Activated CD8-positive, alpha-beta memory T cell treated with anti-CD3 and anti-CD28 coated beads for 36 hours (primary cell): ENCODE measurements around the gene SLC6A12. TPM values are rescaled to one million over a fixed set of nuclear protein-coding genes. Genes with fewer than 3 reads are reported as not detected.
"Not testable (repeated sequence)": the region's sequence is repeated elsewhere in the genome, so short reads cannot be mapped to it uniquely, and the experiment has no call there.

ENCODE experiments used
- CTCF ChIA-PET: fragments of 350-600 bp; sonication (Branson Sonifier 250); formaldehyde crosslinking; loops from one replicate; lab custom pipeline; 2021; ENCODE audit warnings: antibody characterized with exemption; lab: Charles Lee
- POLR2A ChIA-PET: fragments of 350-600 bp; sonication (Branson Sonifier 250); formaldehyde crosslinking; loops from one replicate; lab custom pipeline; 2021; ENCODE audit warnings: antibody characterized with exemption; lab: Charles Lee
- total RNA-seq, 2 experiments: library from RNA; stranded (reverse); gene quantifications; one replicate each; pipeline ENCODE4 v1.2.3, GENCODE V29; 2021

SLC6A12 gene
- total RNA-seq, 2 experiments from 2014 or later: 0.32 to 0.44 TPM

- CTCF ChIA-PET: interaction anchor here (2.1 kb wide), 1 partner anchor 32 kb away, joined by 5 read pairs; no protein-coding TSS in a partner anchor
- POLR2A ChIA-PET: not testable (repeated sequence)
Observed at GRCh38 chr12:187986-188909, 25.7 kb downstream of the SLC6A12 start.

DNA sequence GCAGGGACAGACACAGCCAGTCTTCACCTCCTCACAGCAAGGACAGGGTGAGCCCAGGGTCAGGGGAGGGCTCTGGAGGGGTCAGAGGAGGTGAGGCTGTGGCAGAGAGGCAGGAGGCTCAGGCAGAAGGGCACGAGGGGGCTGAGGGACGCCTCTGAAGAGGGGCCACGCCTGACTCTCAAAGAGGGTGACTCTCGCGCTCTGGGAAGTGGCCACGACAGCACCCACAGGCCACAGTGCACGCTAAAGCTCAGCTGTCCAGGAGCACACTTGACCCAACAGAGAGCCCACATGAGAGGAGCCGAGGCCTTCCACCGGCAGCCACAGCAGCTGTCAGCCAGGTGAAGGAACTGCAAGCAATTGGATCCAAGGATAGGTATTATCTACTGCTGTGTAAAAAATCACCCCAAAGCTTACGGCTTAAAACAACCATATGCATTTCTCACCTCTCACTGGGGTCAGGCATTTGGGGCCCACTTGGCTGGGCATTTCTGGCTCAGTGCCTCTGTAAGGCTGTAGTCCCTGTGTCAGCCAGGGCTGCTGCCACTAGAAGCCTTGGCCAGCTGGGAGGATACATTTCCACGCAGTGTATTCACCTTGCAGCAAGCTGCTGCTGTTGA, 27.8 kb downstream of the SLC6A12 start:
- POLR2A ChIA-PET: no interaction called here
- CTCF ChIA-PET: no interaction called here

GRCh38 chr12:185576-185955, 28.4 kb downstream of the SLC6A12 start:
- POLR2A ChIA-PET: no interaction called here
- CTCF ChIA-PET: no interaction called here

GRCh38 chr12:184811-185575, 29.0 kb downstream of the SLC6A12 start:
- CTCF ChIA-PET: no interaction called here

GRCh38 chr12:182381-182892, 31.5 kb downstream of the SLC6A12 start:
- ChIA-PET CTCF (no interaction called here), POLR2A (no interaction called here)

More at GRCh38 chr12:184811-185575, 29.0 kb downstream of the SLC6A12 start:
- POLR2A ChIA-PET: no interaction called here

- ChIA-PET POLR2A (no interaction called here), CTCF (no interaction called here)
Observed at GRCh38 chr12:181921-182320, 32.0 kb downstream of the SLC6A12 start.

DNA sequence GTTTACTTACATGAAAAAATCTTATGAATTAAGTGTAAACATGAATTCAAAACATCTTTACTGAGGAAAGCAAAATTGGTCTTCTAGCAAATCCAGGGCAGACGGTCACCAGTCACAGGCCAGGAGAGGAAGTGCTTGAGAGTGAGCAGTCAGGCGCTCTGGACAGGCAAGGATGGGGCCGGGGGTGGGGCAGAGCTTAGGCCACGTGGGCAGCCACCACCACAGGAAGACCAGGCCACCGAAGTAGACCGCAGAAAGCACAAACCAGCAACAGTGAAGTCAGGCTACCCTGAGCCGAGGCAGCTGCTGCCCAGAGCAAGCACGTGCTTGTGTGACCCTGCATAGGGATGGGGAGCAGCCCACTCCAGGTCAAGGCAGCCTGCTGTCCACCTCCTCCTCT, 33.5 kb downstream of the SLC6A12 start:
- POLR2A ChIA-PET: no interaction called here
- CTCF ChIA-PET: no interaction called here

DNA sequence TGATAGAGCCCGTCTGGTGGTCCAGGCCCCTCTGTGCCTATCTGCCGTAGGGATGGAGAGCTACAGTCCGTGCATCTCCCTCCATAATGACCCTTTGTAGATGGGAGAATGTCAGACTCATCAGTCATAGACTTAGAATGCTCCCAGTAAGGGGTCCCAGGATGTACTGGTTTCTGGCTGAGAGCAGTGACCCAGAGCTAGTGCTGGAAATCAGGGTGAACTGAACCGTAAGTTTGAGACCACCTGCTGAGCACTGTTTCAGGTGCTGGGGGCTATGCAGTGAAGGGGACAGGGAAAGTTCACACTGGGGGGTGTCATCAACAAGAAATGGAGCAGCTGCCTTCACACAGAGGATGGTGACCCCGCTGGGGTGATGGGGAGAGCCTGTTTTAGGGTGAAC, 34.1 kb downstream of the SLC6A12 start:
- ChIA-PET CTCF (no interaction called here), POLR2A (no interaction called here)

DNA sequence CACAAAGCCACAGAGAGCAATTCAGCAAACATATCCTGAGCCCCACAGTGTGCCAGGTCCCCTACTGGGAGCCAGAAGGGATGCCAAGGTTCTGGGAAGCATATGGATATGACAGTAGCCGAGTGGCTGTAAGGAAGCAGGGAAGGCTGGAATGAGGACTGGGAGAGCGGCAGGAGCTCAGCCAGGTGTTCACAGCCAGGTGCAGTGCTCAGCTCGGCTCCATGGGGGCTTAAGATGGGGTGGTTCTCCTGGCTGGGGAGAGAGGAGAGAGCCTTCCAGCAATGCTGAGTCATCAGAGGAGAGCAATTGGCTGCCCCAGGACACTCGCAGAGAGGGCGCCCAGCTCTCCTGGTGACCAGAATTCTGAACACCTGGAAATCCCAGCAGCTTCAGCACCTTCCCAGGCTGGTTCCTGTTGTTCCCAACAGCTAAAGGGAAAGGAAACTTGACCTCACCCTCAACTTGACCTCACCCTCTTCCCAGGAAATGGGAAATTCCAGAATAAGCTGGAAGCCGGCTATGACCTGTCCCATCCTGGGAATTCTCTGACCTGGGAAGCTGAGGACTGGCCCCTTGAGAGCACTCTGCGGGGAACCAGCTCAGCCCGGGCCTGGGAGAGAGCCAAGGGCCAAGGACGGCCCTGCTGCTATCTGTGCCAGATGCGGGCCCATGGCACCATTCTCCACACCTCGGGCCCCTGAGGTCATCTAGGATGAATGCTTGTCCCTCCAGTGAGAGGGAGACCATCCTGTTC, 34.6 kb downstream of the SLC6A12 start:
- CTCF ChIA-PET: no interaction called here
- POLR2A ChIA-PET: no interaction called here

- ChIA-PET CTCF (no interaction called here), POLR2A (no interaction called here)
Observed at GRCh38 chr12:178829-179109, 35.2 kb downstream of the SLC6A12 start.

GRCh38 chr12:177980-178828, 35.8 kb downstream of the SLC6A12 start:
- CTCF ChIA-PET: no interaction called here
- POLR2A ChIA-PET: no interaction called here

DNA sequence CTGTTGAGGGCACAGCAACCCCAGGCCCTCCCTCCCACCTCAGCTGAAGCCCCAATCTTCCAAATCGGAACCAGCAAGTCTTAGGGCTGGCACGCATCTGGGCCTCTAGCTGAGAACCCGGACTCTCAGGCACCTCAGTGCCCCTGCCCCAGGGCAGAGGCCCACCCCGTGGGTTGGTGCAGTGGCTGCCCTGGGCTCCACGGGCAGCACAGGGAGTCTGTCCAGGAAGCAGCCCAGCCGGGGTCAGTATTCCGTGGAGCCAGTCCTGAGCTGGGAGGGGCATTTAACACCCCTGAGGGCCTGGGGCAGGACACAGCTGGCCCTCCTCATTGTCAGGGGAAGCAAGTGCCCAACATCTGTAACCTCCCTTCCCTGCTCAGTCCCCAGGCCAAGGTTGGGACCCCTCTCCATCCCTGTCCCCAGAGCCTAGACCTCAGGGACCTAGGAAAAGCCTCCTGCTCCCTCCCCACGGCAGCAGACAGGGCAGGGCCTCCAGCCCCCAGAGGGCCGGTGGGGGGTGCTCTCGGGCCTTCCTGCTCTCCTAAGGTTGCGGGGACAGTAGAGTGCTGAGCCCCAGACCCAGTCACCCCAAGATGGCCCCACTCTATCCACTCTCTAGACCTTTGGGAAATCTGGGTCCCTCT, 36.5 kb downstream of the SLC6A12 start:
- CTCF ChIA-PET: no interaction called here

GRCh38 chr12:176321-177181, 37.4 kb downstream of the SLC6A12 start:
- CTCF ChIA-PET: no interaction called here
- POLR2A ChIA-PET: no interaction called here

More for the DNA sequence above, 36.5 kb downstream of the SLC6A12 start:
- POLR2A ChIA-PET: no interaction called here

DNA sequence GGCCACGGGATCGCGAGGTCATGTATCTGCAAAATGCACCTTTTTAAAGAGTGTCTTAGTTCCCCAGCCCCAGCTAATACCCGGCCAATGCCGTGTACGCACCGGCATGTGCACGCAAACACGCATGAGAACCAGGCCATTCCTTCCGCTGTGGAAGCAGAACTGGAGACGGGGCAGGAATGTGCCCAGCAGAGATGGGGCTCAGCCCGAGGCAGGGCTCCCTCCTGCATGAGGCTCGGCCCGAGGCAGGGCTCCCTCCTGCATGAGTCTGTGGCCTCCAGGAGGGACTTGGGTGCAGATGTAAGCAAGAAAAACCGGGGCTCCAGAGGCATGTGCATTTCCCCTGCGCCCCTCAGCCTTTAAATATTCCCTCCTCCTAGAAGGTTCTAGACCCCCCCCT, 38.2 kb downstream of the SLC6A12 start:
- ChIA-PET POLR2A (no interaction called here), CTCF (no interaction called here)

- POLR2A ChIA-PET: no interaction called here
- CTCF ChIA-PET: no interaction called here
Observed at GRCh38 chr12:175250-175649, 38.7 kb downstream of the SLC6A12 start.

GRCh38 chr12:174596-174995, 39.4 kb downstream of the SLC6A12 start:
- CTCF ChIA-PET: no interaction called here
- POLR2A ChIA-PET: no interaction called here

DNA sequence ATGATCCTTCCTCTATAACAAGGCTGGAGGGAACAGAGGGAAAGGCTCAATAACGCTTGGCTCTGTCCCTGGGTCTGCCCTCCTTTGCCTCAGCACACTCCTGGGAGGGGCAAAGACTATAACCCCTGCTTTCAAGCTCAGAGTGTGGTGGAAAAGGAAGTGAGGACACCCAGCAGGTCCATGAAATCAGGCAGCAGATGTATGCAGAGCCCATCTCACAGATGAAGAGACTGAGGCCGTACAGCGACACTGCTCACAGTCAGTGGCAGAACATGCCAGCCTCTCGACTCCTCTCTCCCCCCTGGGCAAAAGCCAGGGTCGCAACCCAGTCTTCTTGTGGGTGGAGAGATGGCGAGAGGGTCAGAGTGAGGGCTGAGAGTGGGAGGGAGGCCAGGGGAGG, 39.8 kb downstream of the SLC6A12 start:
- ChIA-PET CTCF (no interaction called here), POLR2A (no interaction called here)
